ENCODE measurements around the gene TRIM50. TPM values are rescaled to one million over a fixed set of nuclear protein-coding genes. Genes with fewer than 3 reads are reported as not detected.

Gene TRIM50
- total and polyA plus RNA-seq, 2 of the 13 experiments (the other 11 are each of a cell fraction or from before 2014, with no cell fraction given), result 4.2 to 24.5 TPM

DNA sequence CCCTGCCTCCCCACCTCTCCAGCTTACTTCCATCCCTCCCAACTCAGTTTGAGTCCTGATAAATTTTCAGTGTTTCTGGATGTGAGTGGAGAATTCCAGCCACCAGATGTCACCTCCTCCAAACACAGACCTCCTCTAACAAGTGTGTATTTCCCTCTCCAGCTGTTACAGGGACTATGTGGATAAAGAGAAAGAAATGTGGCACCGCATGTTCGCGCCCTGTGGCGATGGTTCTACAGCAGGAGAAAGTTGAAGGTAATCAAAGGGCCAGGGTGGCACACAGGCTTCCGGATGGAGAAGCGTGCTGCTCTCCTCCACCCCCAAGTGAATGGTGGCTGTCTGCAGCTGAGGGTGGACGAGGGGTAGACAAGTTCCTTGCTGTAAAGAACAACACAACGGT, 14.8 kb upstream of the TRIM50 start (continued):
- no peak for TF ChIP-seq ZNF333 (CRISPR knock-in tag; IDR thresholded peaks at IDR 0.05; ENCODE audit: borderline replicate concordance)
- no peak for TF ChIP-seq POLR2G (IDR thresholded peaks at IDR 0.05; ENCODE audit: low read depth, low read length)
- no peak for TF ChIP-seq TCF7L2 (IDR thresholded peaks at IDR 0.05; ENCODE audit: low read depth, low read length)
- TF ChIP-seq, protein P1, sequence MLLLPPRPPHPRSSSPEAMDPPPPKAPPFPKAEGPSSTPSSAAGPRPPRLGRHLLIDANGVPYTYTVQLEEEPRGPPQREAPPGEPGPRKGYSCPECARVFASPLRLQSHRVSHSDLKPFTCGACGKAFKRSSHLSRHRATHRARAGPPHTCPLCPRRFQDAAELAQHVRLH (CRISPR knock-in tag; IDR thresholded peaks at IDR 0.05; ENCODE audit: borderline replicate concordance, low read depth), result peak; percentile 63; the same call in 1 of the 2 replicates
- TF ChIP-seq PHB2 (IDR thresholded peaks at IDR 0.05; ENCODE audit: partially characterized antibody), result no peak
- no peak for TF ChIP-seq ZNF598 (CRISPR knock-in tag; IDR thresholded peaks at IDR 0.05; ENCODE audit: borderline replicate concordance)
- TF ChIP-seq ZNF205 (CRISPR knock-in tag; IDR thresholded peaks at IDR 0.05), result 0 out of 2 replicates have a peak, but pooled peaks have one; percentile 31
- TF ChIP-seq FOXM1 (CRISPR knock-in tag; IDR thresholded peaks at IDR 0.05), result no peak
- TF ChIP-seq MEF2D (CRISPR knock-in tag; IDR thresholded peaks at IDR 0.05), result no peak
- no peak for TF ChIP-seq SUZ12 (IDR thresholded peaks at IDR 0.05; ENCODE audit: low read depth, low read length)
- 0 out of 2 replicates have a peak, but pooled peaks have one; percentile 33 for TF ChIP-seq KMT2A (CRISPR knock-in tag; IDR thresholded peaks at IDR 0.05)
- TF ChIP-seq, protein P2, sequence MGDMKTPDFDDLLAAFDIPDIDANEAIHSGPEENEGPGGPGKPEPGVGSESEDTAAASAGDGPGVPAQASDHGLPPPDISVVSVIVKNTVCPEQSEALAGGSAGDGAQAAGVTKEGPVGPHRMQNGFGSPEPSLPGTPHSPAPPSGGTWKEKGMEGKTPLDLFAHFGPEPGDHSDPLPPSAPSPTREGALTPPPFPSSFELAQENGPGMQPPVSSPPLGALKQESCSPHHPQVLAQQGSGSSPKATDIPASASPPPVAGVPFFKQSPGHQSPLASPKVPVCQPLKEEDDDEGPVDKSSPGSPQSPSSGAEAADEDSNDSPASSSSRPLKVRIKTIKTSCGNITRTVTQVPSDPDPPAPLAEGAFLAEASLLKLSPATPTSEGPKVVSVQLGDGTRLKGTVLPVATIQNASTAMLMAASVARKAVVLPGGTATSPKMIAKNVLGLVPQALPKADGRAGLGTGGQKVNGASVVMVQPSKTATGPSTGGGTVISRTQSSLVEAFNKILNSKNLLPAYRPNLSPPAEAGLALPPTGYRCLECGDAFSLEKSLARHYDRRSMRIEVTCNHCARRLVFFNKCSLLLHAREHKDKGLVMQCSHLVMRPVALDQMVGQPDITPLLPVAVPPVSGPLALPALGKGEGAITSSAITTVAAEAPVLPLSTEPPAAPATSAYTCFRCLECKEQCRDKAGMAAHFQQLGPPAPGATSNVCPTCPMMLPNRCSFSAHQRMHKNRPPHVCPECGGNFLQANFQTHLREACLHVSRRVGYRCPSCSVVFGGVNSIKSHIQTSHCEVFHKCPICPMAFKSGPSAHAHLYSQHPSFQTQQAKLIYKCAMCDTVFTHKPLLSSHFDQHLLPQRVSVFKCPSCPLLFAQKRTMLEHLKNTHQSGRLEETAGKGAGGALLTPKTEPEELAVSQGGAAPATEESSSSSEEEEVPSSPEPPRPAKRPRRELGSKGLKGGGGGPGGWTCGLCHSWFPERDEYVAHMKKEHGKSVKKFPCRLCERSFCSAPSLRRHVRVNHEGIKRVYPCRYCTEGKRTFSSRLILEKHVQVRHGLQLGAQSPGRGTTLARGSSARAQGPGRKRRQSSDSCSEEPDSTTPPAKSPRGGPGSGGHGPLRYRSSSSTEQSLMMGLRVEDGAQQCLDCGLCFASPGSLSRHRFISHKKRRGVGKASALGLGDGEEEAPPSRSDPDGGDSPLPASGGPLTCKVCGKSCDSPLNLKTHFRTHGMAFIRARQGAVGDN (CRISPR knock-in tag; IDR thresholded peaks at IDR 0.05), result peak; percentile 81
- TF ChIP-seq PHF20 (CRISPR knock-in tag; IDR thresholded peaks at IDR 0.05), result no peak
- 0 out of 2 replicates have a peak, but pooled peaks have one; percentile 22 for TF ChIP-seq ZNF629 (CRISPR knock-in tag; conservative IDR thresholded peaks at IDR 0.05)
- TF ChIP-seq TGIF2 (CRISPR knock-in tag; IDR thresholded peaks at IDR 0.05), result peak; percentile 49; the same call in 1 of the 2 replicates
- peak; percentile 37; the same call in 1 of the 2 replicates for TF ChIP-seq THAP9 (CRISPR knock-in tag; IDR thresholded peaks at IDR 0.05; ENCODE audit: borderline replicate concordance)
- TF ChIP-seq GATAD2A (CRISPR knock-in tag; IDR thresholded peaks at IDR 0.05), result peak; percentile 27; the same call in 1 of the 2 replicates
- no peak for TF ChIP-seq RBM22 (optimal IDR thresholded peaks at IDR 0.05; ENCODE audit: low read length)
- no peak for TF ChIP-seq SRF (IDR thresholded peaks at IDR 0.05; ENCODE audit: low read depth, low read length)
- TF ChIP-seq SOX6 (IDR thresholded peaks at IDR 0.05), result no peak
- TF ChIP-seq SOX6 (CRISPR knock-in tag; IDR thresholded peaks at IDR 0.05), result no peak
- TF ChIP-seq ATF6 (CRISPR knock-in tag; conservative IDR thresholded peaks at IDR 0.05), result no peak
- TF ChIP-seq CHD2 (IDR thresholded peaks at IDR 0.05; ENCODE audit: low read depth, low read length), result no peak
